Astrocyte of the hippocampus (primary cell): ENCODE data around the gene PAM.
"Not testable (repeated sequence)": the region's sequence is repeated elsewhere in the genome, so short reads cannot be mapped to it uniquely, and the experiment has no call there.

Experiments used
- DNase-seq: peaks from one replicate; pipeline ENCODE4 v3.0.0; 2011; ENCODE audit warnings: low read depth, low spot score

PAM gene

DNA sequence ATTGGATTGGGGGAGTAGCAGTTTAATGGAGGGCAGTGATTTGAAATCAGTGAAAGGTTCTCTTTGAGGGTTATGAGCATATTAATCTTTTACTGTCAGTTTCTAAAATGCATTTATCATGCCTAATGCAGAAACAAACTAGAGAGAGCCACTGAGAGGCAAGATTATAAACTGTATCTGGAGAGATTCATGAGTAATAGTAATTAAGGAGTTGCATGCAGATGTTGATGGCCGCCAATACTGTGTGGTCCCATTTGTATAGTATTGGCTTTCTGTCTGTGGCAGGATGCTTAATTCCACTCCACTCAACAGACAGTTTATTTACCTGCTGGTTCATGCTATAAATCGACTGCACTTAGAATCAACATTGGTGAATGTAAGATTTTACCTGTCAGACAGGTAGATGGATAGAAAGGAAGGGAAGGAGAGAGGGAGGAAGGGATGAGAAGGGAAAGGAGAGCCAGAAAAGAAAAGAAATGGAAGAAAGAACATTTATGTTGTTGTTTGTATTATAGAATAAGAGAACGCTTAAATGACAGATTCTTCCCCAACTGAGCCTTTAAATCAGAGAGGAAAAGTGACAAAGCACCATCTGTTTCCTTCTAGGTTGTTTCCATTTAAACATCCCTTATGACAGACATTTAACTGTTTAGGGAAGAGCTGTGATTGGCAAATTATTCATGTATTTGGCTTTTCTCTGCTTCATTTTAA is 146.5 kb downstream of the PAM start:
- no peak for DNase-seq

DNA sequence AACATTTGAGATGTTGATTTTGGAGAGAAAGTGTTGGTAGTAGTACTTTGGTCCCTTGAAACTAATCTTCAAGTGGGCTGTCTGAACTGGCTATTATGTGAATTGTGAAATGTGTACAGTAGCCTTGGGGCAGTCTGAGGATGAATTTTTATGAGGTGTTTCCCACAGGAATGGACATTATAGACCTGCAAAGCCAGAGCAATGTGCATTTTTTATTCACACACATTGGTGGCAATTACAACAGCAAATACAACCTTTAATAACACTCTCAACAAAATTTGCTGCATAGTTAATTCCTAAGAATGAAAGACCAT is 147.0 kb downstream of the PAM start:
- peak; percentile 24 for DNase-seq

DNA sequence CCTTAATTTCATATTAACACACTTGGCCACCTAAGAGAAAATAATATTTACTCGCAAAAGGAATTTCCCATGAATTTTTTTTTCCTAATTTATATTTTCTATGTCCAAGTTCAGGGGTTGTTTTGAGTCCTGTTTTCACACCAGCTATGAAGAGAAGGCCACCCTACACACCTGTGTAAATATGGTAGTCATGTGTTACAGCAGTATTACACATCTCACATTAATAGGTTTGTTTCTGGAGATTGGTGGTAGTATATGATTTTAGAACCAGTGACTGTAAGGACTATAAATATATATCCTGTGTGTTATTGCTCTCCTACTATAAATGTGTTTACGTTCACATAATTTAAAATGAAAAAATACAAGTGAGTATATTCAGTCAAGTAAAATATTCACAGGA is 147.5 kb downstream of the PAM start:
- no peak for DNase-seq

DNA sequence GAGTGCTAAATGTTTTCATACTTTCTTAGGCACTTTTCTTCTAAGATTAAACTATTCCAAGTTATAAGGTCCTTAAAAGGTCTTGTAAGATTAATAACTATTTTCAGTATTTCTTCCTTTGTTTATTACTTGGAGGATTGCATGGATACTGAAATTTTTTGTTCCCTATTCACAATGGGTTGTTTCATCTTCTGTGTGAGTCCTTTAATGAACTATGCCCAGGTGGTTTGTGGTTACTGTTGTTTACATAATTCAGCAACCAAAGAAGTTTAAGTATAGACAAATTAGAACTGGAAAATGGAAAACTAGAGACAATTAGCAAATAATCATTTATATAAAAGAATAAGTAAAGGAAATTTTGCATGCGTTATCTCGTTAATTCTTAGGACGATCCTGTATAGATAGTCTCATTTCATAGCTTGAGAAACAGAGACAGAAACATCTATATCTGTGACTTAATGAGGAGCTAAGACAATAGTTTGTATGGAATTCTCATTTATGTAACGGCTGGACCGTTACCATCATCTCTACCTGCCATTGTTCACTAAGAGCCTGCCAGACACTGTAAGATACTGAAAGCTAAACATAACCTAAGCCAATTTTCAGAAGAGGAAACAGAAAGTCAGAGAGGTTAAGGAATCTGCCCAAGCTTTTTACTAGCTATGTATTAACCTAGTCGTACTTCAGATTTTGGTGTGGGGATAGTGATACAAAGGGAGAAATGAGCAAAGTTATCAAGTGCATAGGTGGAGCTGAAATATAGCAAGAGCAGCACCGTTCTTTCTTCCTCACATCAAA is 148.2 kb downstream of the PAM start:
- peak; percentile 31 for DNase-seq

DNA sequence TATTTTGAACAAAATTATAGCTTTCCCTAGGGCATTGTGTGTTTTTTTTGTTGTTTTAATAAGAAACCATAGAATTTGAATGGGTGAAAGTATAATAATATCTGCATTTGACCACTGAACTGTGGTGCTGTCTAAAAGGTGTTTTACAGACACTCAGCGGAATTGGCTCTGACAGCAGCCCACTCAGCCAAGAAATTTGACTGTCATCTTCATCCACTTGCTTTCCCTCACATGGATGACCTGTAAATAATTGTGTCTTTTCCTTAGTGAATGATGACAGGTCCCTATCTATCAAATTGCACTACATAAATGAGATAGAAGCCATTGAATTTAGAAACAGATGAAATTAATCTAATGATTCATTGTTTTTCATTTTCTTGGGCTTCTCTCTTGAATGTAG is 150.0 kb downstream of the PAM start:
- DNase-seq = no peak

DNA sequence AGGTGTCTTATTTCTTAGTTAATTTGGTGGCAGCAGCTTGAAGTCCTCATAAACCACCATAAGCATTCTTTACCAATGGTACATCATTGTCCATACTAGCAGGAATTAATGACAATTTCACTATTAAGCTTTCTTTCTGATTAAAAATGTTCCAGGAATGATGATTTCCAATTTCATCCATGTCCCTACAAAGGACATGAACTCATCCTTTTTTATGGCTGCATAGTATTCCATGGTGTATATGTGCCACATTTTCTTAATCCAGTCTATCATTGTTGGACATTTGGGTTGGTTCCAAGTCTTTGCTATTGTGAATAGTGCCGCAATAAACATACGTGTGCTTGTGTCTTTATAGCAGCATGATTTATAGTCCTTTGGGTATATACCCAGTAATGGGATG is 152.0 kb downstream of the PAM start:
- not testable (repeated sequence) for DNase-seq

DNA sequence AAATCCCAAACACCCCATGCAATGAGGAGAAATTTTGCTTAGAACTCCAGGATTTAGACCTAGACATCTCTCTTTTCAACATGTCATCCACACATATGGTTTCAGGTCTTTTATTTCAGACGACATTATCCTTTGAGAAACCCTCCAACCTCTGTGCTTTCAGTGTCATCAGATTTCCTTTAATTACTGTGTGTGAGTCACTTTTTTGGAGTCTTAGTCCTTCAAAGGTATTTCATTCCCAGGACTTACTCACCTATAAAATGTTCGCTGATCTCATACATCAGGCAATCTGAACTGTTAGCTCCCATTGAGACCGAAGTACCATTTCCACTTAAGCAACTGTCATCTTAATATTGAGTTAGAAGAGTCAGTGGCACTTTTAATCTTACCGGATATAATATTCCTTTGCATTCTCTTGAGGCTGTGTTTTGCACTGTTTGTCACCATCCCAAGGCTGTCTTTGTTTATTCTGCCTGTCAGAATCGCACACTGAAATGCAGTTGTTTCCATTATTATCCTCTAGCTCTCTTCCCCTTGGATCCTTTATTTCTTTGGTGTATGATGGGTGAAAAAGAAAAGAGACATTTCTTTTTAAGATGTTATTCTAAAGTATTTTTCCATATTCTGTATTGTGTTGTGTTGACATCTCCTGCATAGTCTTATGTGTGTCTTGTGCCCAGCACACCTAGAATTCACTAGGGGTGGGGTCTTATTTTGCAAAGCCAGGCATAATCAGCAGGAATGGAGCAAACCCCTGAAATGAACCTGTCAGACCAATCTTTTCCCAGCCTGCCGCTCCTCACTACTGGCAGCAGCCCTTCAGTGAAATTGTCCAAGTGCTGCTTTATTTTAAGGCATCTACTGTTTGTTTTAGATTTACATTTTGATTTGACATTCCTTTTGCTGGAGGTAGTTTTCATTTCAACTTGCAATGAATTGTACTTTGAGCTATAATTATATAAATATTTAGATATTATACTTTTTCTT is 155.4 kb downstream of the PAM start:
- DNase-seq = peak; percentile 69

DNA sequence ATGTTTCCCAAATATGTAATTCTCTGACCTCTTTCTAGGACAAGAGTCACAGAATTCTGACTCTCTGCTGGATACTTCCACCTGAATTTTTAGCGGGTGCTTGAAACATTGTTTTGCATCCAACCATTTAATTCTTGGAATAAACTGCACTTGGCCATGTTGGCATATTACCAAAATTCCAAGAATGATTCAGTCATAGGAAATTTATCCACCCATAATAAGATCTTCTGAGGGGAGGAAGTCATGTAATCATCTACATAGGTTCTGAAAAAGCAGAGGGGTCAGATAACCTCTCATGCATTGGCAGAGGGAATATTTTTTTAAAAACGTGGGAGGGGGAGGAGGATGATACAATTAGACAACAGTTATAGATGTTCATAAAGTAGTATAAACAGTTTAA is 156.9 kb downstream of the PAM start:
- DNase-seq = peak; percentile 83

DNA sequence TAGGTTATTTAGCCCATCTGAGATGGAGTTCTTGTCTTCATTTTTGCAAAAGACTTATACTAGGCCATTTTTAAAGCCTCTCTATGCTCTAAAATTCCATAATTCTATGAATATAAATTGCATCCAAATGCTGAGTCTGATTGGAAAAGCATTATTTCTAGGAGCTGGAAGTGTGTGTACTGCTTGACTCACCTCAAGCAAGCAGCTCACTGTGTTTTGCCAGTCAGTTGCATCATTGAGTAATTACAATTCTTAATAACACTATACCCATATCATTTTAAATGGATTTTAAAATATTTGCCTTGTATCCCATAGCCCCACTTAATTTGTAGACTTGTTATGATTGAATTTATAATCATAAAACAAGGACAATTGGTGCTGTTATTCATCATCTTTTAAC is 161.0 kb downstream of the PAM start:
- no peak for DNase-seq

DNA sequence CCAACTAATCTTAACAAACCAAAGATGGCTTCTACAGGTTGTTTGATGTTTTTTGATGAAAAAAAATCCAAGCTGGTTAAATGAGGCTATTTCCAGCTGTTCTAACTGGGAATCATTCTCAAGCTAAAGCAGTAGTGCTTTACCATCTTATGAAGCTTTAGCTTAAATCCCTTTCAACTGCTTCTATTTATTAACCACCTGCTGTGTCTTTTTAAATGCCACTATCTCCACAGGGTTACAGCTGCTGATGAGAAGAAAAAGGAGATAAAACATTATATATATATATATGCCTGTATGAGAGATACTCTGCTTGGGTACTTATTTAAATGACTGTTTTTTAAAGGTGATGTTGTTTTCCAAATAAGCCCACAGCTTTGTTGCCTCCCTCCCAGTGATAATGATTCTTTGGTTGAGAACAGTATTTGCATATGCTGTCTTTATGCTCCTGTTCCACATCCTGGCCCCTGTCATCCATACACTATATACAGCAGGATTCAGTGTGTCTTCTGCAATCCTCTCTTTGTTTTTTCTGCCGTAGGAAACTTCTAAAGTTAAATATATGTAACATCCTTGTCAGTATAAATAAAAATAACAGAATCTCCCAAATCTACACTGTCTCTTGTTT is 164.0 kb downstream of the PAM start:
- no peak for DNase-seq

DNA sequence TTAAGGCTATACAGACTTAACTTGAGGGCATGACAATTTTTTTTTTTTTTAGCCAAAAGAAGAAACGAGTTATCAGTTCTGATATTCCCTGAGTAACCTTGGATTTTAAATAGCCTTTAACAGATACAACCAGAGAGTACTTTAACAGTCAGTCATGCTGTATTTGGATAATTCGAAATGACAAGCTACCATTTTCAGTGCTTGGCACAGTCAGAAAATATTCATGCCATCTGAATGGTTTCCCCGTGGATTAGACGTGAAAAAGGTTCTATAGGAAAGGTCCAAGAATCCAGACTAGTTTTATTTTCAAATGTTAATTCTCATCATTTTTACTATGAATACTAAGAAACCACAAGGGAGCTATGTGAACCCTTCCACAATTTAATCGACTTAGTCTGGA is 165.7 kb downstream of the PAM start:
- no peak for DNase-seq

DNA sequence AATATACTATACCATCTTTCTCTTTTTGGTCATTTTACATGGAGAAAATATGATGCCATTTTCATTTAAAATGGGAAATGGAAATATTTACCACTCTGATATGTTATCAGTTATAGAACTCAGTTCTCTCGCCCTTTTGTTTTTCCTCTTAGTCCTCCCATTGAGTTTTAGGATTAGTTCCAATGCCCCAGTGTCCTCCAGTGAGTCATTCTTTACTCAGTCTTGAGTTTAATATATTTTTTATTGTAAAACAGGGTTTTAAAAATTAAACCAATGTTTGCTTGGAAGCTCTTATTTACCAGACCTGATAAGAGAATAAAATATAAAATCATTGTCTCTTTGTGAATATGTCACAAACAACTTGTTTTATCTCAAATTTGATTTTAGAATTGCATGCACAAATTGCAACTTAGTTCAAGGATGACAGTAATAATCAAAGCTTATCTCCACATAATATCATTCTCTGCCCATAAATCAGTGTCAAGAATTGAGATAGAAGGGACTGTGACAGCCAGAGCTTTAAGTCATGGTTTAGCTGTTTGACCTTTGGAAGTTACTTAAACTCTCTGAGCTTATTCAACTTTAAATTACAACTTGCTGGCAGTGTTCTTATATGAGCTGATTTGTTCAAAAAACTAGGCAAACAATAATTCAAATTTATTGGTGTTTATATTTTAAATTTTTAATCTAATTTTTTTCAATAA is 166.4 kb downstream of the PAM start:
- DNase-seq = peak; percentile 16

DNA sequence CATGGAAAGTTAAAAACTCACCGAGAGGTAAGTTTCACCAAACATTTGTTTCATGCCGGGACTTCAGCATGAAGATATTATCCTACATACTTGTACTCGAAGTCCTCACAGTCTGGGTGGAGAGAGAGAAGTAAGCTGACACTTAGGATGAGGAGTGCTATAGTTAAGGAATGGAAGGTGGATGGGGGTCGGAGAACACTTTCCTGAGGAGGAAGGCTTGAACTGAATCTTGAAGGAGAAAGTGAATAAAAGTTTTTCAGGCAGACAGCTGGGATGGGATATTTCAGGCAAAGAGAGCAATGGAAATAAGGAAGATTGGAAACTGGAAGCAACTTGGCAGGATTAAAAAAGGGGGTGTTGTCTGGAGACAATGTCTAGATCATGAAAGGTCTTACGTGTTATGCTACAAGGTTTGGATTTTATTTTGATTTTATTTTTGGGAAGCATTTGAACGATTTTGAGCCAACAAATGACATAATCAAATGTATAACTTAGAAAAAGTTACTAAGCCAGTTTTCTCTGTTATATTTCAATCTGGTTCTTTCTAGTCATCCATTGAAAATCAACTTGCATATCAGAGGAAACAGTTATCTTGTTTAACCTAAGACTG is 167.1 kb downstream of the PAM start:
- DNase-seq = no peak

DNA sequence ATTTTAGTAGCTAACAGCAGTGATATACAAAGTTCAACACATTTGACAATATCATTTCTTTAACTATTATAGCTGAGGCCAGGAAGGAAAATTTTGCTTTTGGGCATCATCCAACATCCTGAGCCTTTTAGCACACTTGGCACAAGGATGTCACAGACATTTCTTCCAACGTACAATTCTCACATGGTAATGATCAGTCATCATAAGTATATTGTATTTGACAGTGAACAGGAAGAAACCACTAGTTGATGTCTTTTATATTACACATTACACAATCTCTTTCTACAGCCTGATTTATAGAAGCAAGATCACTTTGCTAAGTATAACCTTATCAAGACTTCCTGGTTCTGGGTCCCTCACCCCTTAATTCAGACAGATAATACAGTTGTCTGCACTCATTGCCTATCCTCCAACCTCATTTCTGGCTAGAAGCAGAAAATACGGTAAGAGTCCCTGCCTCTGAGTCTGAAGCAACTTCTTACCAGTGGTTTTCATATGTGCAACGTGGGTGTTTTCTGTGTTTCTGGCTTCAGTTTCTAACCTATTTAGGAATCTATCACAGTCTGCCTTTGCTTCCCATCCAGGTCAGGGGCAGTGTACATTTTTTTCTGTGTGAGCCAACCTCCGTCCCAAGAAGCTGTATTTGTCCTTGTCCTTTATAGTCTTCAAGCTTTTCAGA is 167.8 kb downstream of the PAM start:
- no peak for DNase-seq

DNA sequence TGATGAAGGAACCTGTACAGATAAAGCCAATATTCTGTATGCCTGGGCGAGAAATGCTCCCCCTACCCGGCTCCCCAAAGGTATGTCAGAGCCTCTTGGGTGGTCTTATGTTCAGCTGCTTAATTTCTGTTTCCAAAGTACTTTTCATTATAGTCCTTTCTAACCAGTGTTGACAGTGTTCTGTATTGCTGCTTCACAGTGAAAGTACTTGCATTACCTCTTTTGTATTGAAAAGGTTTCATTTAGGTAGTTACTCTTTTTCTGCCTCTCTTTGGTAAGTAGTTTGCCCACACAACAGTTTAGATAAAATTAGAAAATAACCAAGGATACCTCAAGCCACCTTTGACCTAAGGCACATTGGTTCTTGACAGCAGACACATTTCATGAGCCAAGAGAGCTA is 169.9 kb downstream of the PAM start:
- no peak for DNase-seq

DNA sequence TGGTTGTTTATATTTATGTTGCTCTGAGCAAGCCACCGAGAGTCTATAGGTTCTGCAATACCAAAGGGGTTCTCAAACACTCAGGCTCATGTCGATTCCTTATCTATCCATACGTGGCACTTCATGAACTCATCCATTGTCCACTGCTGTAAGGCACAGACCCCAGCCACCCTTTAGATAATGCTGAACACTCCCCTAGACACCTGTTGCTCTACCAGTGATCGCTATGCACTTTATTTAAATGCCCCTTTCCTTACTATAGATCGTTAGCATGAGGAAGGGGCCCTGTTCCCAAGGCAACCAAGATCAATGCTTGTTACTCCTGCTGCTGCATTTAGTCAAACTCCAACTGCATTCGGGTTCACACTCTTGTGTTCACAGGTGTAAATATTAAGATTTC is 171.9 kb downstream of the PAM start:
- no peak for DNase-seq

DNA sequence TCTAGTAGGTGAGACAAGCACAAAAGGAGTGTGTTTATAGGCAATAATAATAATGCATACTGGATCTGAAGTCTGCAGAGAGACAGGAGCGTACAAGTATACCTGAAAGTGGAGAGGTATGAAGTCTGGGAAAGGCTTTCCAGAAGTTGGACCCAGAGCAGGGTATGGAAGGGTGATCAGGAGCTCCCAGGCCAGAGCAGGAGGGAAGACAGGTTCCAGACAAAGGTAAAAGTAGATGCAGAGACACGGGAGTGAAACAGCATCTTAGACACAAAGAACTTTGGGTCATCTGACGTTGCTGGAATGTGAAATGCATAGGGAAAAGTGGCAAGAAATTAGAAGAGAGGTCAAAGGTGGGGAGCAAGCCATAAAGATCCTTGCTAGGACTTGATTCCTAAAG is 175.1 kb downstream of the PAM start:
- DNase-seq = no peak

DNA sequence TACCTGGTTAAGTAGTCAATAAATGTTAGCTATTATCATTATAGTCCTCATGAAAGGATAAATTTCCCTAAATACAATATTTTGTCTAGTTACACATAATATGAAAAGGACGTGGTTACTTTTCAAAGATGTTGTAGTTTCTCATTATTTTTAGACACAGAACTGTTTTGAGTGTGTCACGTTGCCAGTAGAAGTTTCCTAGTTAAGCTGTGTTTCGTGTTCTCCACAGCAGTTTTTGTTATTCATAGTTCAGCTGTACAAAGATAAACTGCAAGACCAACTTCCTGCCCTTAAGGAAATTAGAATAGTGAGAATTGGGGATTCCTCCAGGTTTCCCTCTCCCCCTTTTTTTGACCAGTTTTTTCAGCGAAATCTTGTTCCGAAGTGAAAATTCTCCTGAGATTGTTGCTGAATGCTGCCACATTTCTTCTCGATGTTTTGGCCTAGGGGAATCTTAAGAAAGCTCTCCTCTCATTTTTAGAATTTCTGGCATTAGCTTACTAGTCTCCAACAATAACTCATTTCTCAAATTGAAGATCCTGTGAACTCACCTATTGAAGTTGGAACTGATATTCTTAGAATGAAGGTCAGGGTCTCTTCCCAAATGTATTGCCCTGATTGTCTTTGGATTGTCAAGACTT is 176.1 kb downstream of the PAM start:
- DNase-seq = no peak

DNA sequence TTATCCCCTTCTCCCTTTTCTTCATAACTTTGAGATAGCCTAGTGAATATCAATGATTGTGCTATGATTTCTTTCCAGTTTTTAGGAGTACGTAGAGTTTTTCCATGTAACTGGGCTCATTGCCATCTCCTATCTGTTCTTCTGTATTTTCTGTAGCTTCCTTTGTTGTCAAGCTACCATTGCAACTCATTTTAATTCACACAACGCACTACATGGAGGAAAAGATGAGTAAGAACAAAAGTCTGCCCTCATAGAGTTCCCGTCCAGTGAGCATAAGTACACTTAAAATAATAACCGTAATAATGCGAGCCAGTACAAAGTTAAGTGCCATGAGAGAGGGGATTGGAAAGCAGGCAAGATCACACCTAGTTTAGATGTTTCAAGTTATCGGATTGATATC is 177.7 kb downstream of the PAM start:
- DNase-seq = no peak

DNA sequence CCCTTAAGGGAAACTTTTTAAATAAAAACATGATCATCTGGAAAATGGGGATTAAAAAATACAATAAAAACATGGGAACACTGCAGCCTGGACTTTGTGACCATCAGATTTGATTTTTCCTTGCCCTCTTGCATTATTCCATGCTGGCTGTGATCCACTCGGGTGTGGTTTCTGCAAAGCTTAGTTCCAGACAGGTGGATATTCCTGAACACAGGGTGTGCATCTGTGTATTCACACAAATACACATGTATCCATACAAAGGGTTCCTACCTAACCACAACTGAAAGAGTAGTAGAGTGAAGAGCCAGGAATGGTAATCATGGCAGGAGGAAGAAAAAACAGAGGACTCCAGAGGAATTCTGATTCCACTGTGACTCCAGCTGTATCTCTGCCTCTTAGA is 178.2 kb downstream of the PAM start:
- no peak for DNase-seq
